Measurements from ENCODE around the gene MFAP2. TPM values are rescaled to one million over a fixed set of nuclear protein-coding genes. Genes with fewer than 3 reads are reported as not detected.

Gene MFAP2
- total and polyA plus RNA-seq, 2 donors from 2014 or later = 7.2 to 8.2 TPM

GRCh38 chr1:16998589-16998988 lies 18.2 kb upstream of the MFAP2 start:
- Histone ChIP-seq H3K4me3 (ENCODE audit: low read length in 3 of 3) (no peak overlapping the region), H3K4me1 (ENCODE audit: control insufficient read depth in 2 of 3, insufficient read depth in 2 of 3, low read depth in 1 of 3, low read length in 3 of 3) (no peaks in the 10 kb centered on the region), H3K36me3 (ENCODE audit: control insufficient read depth in 2 of 3, insufficient read depth in 3 of 3, low read length in 3 of 3) (peaks cover 0 to 15% (median 4%) of the 10 kb centered on the region in 3 donors), H3K9ac (ENCODE audit: low read length in 3 of 3) (no peak overlapping the region), H3K9me3 (ENCODE audit: control insufficient read depth in 2 of 3, insufficient read depth in 1 of 3, low read length in 3 of 3) (no peaks in the 10 kb centered on the region), H3K27me3 (ENCODE audit: control insufficient read depth, insufficient read depth, low read length) (no peaks in the 10 kb centered on the region), H3K27ac (ENCODE audit: low read depth in 2 of 2, low read length in 2 of 2) (no peak overlapping the region)
- TF ChIP-seq CTCF (IDR thresholded peaks at IDR 0.05; ENCODE audit: borderline replicate concordance, extremely low read depth, insufficient read depth) = no peak
- DNase-seq = no peak
- intact Hi-C loops (cut with DNase I) = no loop called here
- no peak for FAIRE-seq

- Histone ChIP-seq H3K4me1 (ENCODE audit: control insufficient read depth in 2 of 3, insufficient read depth in 2 of 3, low read depth in 1 of 3, low read length in 3 of 3) (no peaks in the 10 kb centered on the region), H3K27ac (ENCODE audit: low read depth in 2 of 2, low read length in 2 of 2) (no peak overlapping the region), H3K27me3 (ENCODE audit: control insufficient read depth, insufficient read depth, low read length) (no peaks in the 10 kb centered on the region), H3K9me3 (ENCODE audit: control insufficient read depth in 2 of 3, insufficient read depth in 1 of 3, low read length in 3 of 3) (no peaks in the 10 kb centered on the region), H3K4me3 (ENCODE audit: low read length in 3 of 3) (no peak overlapping the region), H3K36me3 (ENCODE audit: control insufficient read depth in 2 of 3, insufficient read depth in 3 of 3, low read length in 3 of 3) (peaks cover 0 to 9% (median 2%) of the 10 kb centered on the region in 3 donors), H3K9ac (ENCODE audit: low read length in 3 of 3) (no peak overlapping the region)
- DNase-seq = no peak
- no peak for TF ChIP-seq CTCF (IDR thresholded peaks at IDR 0.05; ENCODE audit: borderline replicate concordance, extremely low read depth, insufficient read depth)
- no peak for FAIRE-seq
- intact Hi-C loops (cut with DNase I) = no loop called here
Measured at GRCh38 chr1:16996845-16997244, 16.4 kb upstream of the MFAP2 start.

GRCh38 chr1:16993521-16994038 lies 13.2 kb upstream of the MFAP2 start:
- no peak for TF ChIP-seq CTCF (IDR thresholded peaks at IDR 0.05; ENCODE audit: borderline replicate concordance, extremely low read depth, insufficient read depth)
- H3K36me3 ChIP-seq (ENCODE audit: control insufficient read depth in 2 of 3, insufficient read depth in 3 of 3, low read length in 3 of 3) = peaks cover 0 to 8% (median 0%) of the 10 kb centered on the region in 3 donors
- no peak for DNase-seq

GRCh38 chr1:16992675-16993074 lies 12.3 kb upstream of the MFAP2 start:
- Histone ChIP-seq H3K27ac (ENCODE audit: low read depth in 2 of 2, low read length in 2 of 2) (no peak overlapping the region), H3K27me3 (ENCODE audit: control insufficient read depth, insufficient read depth, low read length) (no peaks in the 10 kb centered on the region), H3K4me3 (ENCODE audit: low read length in 3 of 3) (no peak overlapping the region), H3K9me3 (ENCODE audit: control insufficient read depth in 2 of 3, insufficient read depth in 1 of 3, low read length in 3 of 3) (no peaks in the 10 kb centered on the region), H3K9ac (ENCODE audit: low read length in 3 of 3) (no peak overlapping the region), H3K36me3 (ENCODE audit: control insufficient read depth in 2 of 3, insufficient read depth in 3 of 3, low read length in 3 of 3) (peaks cover 0 to 11% (median 3%) of the 10 kb centered on the region in 3 donors), H3K4me1 (ENCODE audit: control insufficient read depth in 2 of 3, insufficient read depth in 2 of 3, low read depth in 1 of 3, low read length in 3 of 3) (no peaks in the 10 kb centered on the region)
- DNase-seq (no peak), FAIRE-seq (no peak)
- intact Hi-C loops (cut with DNase I) = no loop called here
- no peak for TF ChIP-seq CTCF (IDR thresholded peaks at IDR 0.05; ENCODE audit: borderline replicate concordance, extremely low read depth, insufficient read depth)

More at GRCh38 chr1:16993521-16994038, 13.2 kb upstream of the MFAP2 start:
- H3K9ac ChIP-seq (ENCODE audit: low read length in 3 of 3) = no peak overlapping the region
- no peaks in the 10 kb centered on the region for H3K4me1 ChIP-seq (ENCODE audit: control insufficient read depth in 2 of 3, insufficient read depth in 2 of 3, low read depth in 1 of 3, low read length in 3 of 3)
- H3K4me3 ChIP-seq (ENCODE audit: low read length in 3 of 3) = no peak overlapping the region
- no peaks in the 10 kb centered on the region for H3K9me3 ChIP-seq (ENCODE audit: control insufficient read depth in 2 of 3, insufficient read depth in 1 of 3, low read length in 3 of 3)
- no peaks in the 10 kb centered on the region for H3K27me3 ChIP-seq (ENCODE audit: control insufficient read depth, insufficient read depth, low read length)
- no peak overlapping the region for H3K27ac ChIP-seq (ENCODE audit: low read depth in 2 of 2, low read length in 2 of 2)
- intact Hi-C loops (cut with DNase I) = no loop called here
- FAIRE-seq = no peak

Measured in kidney (tissue), 14 donors.